ENCODE data around the gene PTPRN2. TPM values are rescaled to one million over a fixed set of nuclear protein-coding genes. Genes with fewer than 3 reads are reported as not detected.

The PTPRN2 gene
- total RNA-seq, 2 donors from 2014 or later, result 30.3 to 40.7 TPM

DNA sequence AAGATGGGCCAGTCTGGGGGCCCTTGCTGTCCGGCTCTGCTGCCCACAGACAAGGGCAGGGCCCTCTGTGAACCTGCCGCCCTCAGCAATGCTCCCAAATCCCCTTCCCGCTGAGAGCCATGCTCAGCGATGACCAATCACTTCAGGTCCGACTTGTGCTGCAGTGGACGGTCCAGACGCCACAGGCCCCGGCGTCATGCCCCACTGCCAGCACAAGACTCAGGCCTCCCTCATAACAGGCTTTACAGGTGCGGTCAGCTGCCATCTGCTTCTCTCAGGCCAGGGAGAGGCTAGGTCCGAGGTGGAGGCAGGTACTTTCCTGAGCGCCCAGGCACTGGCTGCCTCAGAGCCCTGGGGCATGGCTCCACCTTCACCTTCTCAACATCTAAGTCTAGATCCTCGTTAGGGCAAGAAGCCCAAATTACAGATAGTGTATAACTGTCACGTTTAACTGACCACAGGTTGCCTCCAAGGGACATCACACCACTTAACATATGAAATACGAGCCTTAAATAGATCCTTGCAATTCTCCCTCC, 393.2 kb downstream of the PTPRN2 start:
- ATAC-seq, result no peak
- no peak for DNase-seq

DNA sequence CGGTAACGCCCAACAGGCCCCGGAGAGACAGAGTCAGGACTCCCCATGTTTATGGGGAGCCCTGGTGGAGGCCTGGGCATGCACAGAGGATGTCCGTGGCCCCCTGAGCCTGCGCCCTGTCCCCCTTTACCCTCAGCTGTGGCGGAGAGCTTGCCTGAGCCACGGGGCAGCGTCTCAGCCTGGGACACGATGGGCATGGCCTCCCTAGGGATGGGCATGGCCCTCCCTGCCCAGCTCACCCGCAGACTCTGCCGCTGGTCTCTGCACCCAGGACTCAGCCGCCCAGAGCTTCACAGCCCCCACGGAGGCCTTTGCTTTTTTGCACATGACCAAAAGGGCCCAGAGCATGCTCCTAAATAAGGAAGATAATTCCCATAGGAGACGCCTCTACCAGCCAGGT, 394.2 kb downstream of the PTPRN2 start:
- intact Hi-C loops (cut with DNase I, micrococcal nuclease), result no loop called here
- DNase-seq (no peak), ATAC-seq (no peak)

More for the DNA sequence above, 393.2 kb downstream of the PTPRN2 start:
- intact Hi-C loops (cut with DNase I, micrococcal nuclease), result no loop called here

- intact Hi-C loops (cut with DNase I, micrococcal nuclease), result no loop called here
- no peak for ATAC-seq
- DNase-seq, result no peak
Observed at GRCh38 chr7:158192956-158193355, 394.7 kb downstream of the PTPRN2 start.

DNA sequence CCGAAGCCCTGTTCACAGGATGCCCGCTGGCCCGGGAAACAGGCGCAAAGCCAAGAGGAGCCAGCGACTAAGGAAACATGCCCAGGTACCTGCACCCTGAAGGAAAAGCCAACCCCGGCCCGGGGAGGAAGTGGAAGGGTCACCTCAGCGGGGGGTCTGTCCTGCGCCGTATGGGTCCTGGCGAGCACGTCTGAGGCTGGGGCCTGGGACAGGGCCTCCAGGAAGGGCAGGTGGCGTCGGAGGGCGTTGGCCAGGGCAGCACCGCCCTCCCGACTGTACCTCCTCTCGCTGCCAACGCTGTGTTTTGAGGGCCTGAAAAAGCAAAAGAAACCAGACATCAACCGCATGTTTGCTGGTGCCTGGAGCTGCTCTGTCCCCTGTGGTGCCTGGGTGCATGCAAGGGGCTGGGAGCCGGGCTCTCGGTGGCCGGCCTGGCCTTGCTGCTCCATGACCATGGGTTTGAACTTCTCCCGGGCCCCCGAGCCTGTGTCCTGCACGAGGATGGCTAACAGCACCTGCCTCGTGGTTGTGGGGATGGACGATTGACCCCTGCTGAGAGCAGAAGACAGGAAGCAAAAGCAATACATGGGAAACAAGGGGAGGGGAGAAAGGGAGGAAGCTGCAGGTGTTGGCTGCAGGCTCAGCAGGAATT, 395.3 kb downstream of the PTPRN2 start:
- intact Hi-C loops (cut with DNase I, micrococcal nuclease), result no loop called here
- no peak for DNase-seq
- no peak for ATAC-seq

- ATAC-seq (no peak), DNase-seq (no peak)
- intact Hi-C loops (cut with DNase I, micrococcal nuclease), result no loop called here
Observed at GRCh38 chr7:158191671-158192070, 396.0 kb downstream of the PTPRN2 start.

- DNase-seq (no peak), ATAC-seq (no peak)
- intact Hi-C loops (cut with DNase I, micrococcal nuclease), result no loop called here
Observed at GRCh38 chr7:158190756-158191155, 396.9 kb downstream of the PTPRN2 start.

GRCh38 chr7:158188676-158189075, 398.9 kb downstream of the PTPRN2 start:
- intact Hi-C loops (cut with DNase I, micrococcal nuclease), result no loop called here
- ATAC-seq, result no peak

DNA sequence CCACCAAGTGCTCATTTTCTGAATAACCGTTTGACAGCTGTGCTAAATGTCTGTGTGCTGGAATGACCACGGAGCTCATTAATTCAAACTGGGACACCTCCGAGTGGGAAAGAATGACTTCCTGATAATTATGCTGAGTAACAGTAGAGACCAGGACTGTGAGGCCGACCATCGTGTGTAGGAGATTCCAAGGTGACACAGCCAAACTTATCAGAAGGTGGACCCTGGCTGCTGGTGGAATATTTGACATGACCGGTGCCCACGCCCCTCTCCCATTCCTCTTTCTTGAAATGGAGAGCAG, 400.0 kb downstream of the PTPRN2 start:
- intact Hi-C loops (cut with DNase I, micrococcal nuclease), result no loop called here
- ATAC-seq, result no peak

More at GRCh38 chr7:158188676-158189075, 398.9 kb downstream of the PTPRN2 start:
- no peak for DNase-seq

DNA sequence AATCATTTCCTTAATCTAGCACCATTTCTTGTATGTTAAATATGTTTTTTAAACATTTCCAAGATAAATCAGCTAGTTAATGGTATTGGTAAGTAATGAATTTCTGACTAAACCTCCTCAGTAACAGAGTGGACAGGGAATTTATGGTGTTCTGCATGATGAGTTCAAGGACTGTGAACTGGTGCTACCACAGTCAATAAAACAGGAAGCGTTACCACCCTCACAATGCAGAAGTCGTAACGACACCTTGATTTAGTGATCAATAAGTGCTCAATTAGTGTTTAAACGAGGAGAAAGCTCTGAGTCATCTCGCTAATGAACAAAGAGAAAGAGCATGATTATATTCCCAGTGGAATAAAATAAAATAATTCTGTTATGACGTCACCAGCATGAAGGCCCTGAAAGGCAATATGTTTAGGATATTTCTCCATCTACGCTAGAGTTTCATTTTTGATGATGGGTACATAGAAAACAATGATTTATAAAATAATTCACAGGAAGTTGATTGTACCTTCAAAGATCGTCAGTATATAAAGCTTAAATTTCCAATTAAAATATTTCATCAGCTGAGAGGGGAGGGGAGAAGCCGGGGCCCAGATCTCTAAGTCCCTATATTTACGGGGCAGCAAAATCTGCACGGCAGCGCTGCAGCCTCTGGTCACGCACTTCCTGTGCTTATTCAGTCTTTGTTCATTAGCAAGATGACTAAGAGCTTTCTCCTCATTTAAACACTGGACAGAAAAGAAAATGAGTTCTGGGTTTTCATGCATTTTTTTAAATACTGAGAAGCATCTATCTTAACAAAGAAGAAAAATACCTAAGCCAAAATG, 400.5 kb downstream of the PTPRN2 start:
- intact Hi-C loops (cut with DNase I, micrococcal nuclease), result no loop called here
- DNase-seq (no peak), ATAC-seq (no peak)

More for the DNA sequence above, 400.0 kb downstream of the PTPRN2 start:
- no peak for DNase-seq

DNA sequence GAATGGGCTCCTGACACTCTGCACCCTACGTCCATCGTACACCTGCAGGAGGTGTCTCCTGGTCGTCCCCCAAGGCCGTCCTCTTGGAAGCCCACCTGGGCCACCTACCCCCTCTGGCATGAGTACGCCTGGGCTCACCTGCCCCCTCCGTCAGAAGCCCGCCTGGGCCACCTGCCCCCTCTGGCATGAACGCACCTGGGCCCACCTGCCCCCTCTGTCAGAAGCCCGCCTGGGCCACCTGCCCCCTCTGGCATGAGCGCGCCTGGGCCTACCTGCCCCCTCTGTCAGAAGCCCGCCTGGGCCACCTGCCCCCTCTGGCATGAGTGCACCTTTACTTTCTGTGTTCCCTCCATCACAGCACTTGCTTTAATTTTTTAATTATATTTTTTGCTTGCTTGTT, 401.2 kb downstream of the PTPRN2 start:
- ATAC-seq, result no peak
- intact Hi-C loops (cut with DNase I, micrococcal nuclease), result no loop called here
- DNase-seq, result no peak

GRCh38 chr7:158185653-158186052, 402.0 kb downstream of the PTPRN2 start:
- ATAC-seq (no peak), DNase-seq (no peak)
- intact Hi-C loops (cut with DNase I, micrococcal nuclease), result no loop called here

DNA sequence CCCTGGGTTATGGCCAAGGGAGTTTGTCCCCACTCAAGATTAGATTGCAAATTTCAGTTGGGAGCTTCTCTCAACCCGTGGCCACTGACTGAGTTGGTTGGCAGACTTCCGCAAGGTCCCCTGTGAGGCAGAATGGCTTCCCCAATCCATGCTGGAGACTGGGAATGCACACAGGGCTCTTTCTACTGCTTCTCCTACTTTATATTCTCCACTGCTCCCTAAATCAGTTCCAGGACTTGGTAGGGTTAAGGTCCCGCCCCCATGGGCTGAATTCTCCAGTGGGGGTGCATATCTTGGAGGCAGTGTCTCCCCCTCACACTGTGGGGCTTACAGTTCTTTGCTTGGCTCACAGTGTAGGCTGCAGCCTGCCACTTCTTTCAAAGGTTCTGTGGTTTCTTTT, 404.2 kb downstream of the PTPRN2 start:
- intact Hi-C loops (cut with DNase I, micrococcal nuclease), result no loop called here
- ATAC-seq (no peak), DNase-seq (no peak)

- ATAC-seq (no peak), DNase-seq (no peak)
- intact Hi-C loops (cut with DNase I, micrococcal nuclease), result no loop called here
Observed at GRCh38 chr7:158176561-158177173, 411.0 kb downstream of the PTPRN2 start.

- intact Hi-C loops (cut with DNase I, micrococcal nuclease), result no loop called here
- DNase-seq (no peak), ATAC-seq (no peak)
Observed at GRCh38 chr7:158175779-158176178, 411.8 kb downstream of the PTPRN2 start.

- intact Hi-C loops (cut with DNase I, micrococcal nuclease), result no loop called here
- no peak for ATAC-seq
- no peak for DNase-seq
Observed at GRCh38 chr7:158174947-158175346, 412.7 kb downstream of the PTPRN2 start.

- intact Hi-C loops (cut with DNase I, micrococcal nuclease), result no loop called here
- DNase-seq (no peak), ATAC-seq (no peak)
Observed at GRCh38 chr7:158167373-158167772, 420.2 kb downstream of the PTPRN2 start.

- ATAC-seq (no peak), DNase-seq (peak in 1 of 2 donors; percentile 10)
- intact Hi-C loops (cut with DNase I, micrococcal nuclease), result no loop called here
Observed at GRCh38 chr7:158166386-158167340, 421.0 kb downstream of the PTPRN2 start.

GRCh38 chr7:158165711-158166110, 421.9 kb downstream of the PTPRN2 start:
- intact Hi-C loops (cut with DNase I, micrococcal nuclease), result no loop called here
- ATAC-seq, result no peak
- no peak for DNase-seq
